HG03342 (cell line): ENCODE data around the gene ZNF648.
"Not testable (repeated sequence)": the region's sequence is repeated elsewhere in the genome, so short reads cannot be mapped to it uniquely, and the experiment has no call there.

Source experiments
- ATAC-seq: cut with Tn5 transposase; IDR thresholded peaks from one replicate; pipeline ENCODE4 v1.9.1; 2021; ENCODE audit warnings: mild to moderate bottlenecking, moderate library complexity; ENCODE audit not compliant: unreplicated experiment

ZNF648 gene

GRCh38 chr1:182080040-182080439 lies 18.5 kb upstream of the ZNF648 start:
- no peak for ATAC-seq

GRCh38 chr1:182071924-182072323 lies 10.4 kb upstream of the ZNF648 start:
- no peak for ATAC-seq

- ATAC-seq, result peak; percentile 77
Measured at GRCh38 chr1:182069028-182069466, 7.5 kb upstream of the ZNF648 start.

DNA sequence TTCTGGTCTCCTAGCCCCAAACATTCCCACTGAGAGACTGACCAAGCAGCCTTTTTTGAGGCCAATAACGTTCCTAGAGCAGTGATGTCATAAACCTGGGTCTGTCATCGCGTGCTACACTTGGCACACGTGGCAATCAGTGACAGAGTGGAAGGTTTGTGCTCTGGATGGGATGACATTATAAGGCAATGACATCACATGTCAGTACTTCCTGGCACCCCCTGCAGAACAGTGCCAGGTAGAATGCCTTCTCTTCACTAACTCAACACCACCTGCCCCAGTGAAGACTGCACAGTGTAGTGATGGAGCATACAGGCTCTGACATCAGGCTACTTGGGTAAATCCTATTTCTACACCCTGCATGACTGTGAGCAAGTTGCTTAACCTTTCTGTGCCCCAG lies 5.4 kb upstream of the ZNF648 start:
- ATAC-seq, result no peak

- no peak for ATAC-seq
Measured at GRCh38 chr1:182065126-182065845, 3.8 kb upstream of the ZNF648 start.

DNA sequence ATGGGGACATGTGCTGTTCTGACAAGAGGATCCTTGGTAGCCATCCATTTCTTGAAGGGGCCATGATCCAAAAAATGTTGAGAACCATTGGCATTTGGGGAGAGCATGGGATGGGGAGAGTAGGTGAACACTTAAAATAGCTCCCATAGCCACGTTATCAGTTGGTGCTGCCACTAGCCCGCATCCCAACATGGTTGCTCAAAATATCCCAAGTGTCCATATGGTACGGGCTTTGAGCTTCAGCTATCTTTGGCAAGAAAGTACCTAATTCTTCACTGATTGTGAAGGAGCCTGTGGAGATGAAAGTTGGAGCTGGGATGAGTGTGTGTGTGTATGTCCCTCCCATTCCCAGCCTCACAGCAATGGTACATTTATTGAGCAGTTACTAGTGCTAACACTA lies 3.1 kb upstream of the ZNF648 start:
- ATAC-seq, result no peak

GRCh38 chr1:182062223-182062622 lies 711 bp upstream of the ZNF648 start:
- ATAC-seq, result no peak

DNA sequence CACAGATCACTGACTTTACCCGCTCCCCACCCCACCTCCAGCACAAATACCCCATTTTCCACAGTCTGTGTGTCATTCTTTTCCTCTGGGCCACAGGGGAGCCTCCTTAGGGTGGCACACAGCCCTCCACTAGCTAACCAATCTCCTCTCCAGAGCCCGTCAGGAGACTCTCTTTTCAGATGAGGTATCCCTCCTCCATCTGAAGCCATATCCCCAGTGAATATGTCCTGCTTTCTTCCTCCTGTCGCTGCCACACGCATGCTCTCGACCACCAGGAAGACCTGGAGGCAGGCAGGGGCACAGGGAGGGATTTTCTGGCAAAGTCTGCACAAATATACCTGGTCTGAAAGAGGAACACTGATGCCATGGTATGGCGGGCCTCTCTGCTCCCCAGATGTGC lies 635 bp downstream of the ZNF648 start:
- ATAC-seq, result no peak

DNA sequence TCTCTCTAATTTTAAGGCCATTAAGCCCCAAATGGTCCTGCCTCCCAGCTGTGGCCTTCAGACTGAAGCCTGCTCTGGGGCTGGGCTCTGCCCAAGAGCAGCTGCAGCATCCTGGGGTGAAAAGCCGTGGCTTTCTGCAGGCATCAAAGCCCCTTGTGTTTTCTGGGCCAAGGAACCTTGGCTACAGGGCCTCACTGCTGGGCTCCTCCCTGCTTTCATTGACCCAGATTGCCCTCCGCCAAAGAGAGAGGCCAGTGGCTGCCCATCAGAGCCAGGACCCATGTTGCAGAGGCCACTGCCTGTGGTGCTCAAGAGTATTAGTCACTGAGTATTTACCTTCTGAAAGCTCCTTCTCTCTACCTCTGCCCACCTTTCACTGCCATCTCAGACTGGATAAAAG lies 1.6 kb downstream of the ZNF648 start:
- ATAC-seq, result no peak

- ATAC-seq, result no peak
Measured at GRCh38 chr1:182056601-182057366, 4.7 kb downstream of the ZNF648 start.

- ATAC-seq, result no peak
Measured at GRCh38 chr1:182054698-182055326, 6.7 kb downstream of the ZNF648 start.

- no peak for ATAC-seq
Measured at GRCh38 chr1:182052355-182052754, 9.2 kb downstream of the ZNF648 start.

GRCh38 chr1:182051938-182052337 lies 9.6 kb downstream of the ZNF648 start:
- ATAC-seq, result no peak

DNA sequence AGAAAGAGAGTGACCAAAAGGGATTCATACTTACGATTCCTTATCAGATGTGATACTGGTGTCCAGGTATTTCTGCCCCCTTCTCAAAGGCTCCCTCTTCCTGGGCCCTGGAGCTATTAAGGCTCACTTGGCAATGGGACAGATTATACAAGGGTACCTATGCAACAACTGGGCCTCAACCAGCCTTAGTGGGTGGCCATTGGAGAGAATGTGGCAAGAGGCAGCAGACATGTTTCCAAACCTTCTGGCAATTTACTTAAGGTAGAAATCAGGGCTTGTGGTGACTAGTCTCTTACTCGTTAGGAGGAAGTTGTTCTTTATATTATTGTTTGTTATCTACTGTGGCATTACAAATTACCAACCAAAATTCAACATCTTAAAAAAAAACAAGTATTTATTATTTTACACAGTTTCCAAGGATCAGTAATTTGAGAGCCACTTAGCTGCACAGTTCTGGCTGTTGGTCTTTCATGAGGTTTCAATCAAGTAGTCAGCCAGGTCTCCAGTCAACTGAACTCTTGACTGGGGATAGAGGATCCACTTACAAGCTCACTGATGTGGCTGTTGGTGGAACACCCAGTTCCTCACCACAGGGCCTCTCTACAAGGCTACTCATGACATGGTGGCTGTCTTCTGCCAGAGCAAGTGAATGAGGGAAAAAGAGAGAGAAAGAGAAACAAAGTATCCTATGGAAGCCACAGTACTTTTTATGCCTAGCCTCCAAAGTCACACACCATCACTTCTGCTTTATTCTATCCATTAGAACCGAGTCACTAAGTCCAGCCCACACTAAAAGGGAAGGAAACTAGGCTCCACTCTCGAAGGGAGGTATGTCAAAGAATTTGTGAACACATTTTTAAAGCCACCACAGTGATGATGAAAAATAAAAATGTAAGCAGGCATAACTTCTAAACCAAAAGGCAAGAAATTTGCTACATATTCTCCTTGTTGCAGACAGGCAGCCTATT lies 10.7 kb downstream of the ZNF648 start:
- no peak for ATAC-seq

DNA sequence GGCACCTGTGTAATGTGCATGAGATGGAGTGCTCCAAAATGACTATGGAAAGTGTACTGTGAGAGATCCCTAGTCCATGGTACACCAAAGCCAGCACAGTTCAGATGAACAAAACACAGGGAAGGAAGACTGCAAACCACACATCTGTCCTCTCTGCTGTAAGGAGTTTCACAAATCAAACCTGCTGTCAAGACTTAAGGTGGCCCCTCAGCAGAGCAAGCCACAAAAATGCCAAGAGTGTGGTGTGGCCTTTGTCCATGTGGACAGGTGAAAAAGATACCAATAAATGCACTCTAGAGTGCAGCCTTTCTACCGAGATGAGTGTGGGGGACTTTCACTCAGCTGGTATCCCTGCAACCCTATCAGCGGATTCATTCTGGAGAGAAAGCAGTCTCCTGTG lies 12.9 kb downstream of the ZNF648 start:
- ATAC-seq, result no peak

DNA sequence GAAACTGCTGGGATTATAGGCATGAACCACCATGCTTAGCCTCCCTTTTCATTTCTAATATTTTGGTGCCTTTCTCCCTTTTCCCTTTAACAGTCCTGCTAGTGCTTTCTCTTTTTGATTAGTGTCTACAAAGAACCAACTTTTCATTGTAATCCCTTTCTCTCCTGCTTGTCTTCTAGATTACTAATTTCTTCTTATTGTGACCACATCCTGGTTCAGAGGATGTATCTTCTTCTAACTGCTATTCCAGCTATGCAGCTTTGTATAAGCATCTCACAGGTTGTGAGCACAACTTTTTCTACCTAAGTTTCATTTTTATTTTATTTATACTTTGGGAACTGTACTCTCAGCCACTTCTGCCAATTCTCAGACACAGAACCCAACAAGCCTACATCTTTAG lies 14.7 kb downstream of the ZNF648 start:
- ATAC-seq, result no peak

DNA sequence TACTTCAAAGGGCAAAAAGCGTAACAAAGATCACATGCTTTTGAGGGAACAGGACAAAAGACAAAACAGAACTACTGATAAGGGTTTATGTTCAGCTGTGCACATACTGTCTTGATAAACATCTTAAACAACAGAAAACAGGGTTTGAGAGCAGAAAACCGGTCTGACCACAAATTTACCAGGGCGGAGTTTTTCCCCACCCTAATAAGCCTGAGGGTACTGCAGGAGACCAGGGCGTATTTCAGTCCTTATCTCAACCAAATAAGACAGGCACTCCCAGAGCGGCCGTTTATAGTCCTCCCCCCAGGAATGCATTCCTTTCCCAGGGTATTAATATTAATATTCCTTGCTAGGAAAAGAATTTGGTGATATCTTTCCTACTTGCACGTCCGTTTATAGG lies 16.0 kb downstream of the ZNF648 start:
- not testable (repeated sequence) for ATAC-seq

- ATAC-seq, result no peak
Measured at GRCh38 chr1:182041615-182042014, 19.9 kb downstream of the ZNF648 start.

GRCh38 chr1:182038220-182038619 lies 23.3 kb downstream of the ZNF648 start:
- ATAC-seq, result no peak

GRCh38 chr1:182035097-182035770 lies 26.3 kb downstream of the ZNF648 start:
- ATAC-seq, result no peak
